Chondrocyte (in vitro differentiated cells): Measurements from ENCODE around the gene RPL39L. TPM values are rescaled to one million over a fixed set of nuclear protein-coding genes. Genes with fewer than 3 reads are reported as not detected.

Experiments used
- DNase-seq: peaks from one replicate; pipeline ENCODE4 v3.0.0; 2021; ENCODE audit warnings: mixed read lengths, low spot score
- H3K27ac Mint-ChIP-seq: one replicate; pipeline ENCODE4 v1.8.0; 2021; ENCODE audit warnings: mild to moderate bottlenecking, moderate library complexity, mixed read lengths; ENCODE audit not compliant: unreplicated experiment
- H3K27me3 Mint-ChIP-seq: 2 replicates; pipeline ENCODE4 v1.8.0; 2021; ENCODE audit warnings: low read depth, mixed read lengths
- H3K36me3 Mint-ChIP-seq: 2 replicates; pipeline ENCODE4 v1.8.0; 2021; ENCODE audit warnings: low read depth, mixed read lengths
- H3K4me1 Mint-ChIP-seq: 2 replicates; pipeline ENCODE4 v1.8.0; 2021; ENCODE audit warnings: low read depth, mild to moderate bottlenecking, mixed read lengths
- H3K4me3 Mint-ChIP-seq: one replicate; pipeline ENCODE4 v1.8.0; 2021; ENCODE audit warnings: mild to moderate bottlenecking, moderate library complexity, mixed read lengths; ENCODE audit not compliant: unreplicated experiment
- H3K9me3 Mint-ChIP-seq: 2 replicates; pipeline ENCODE4 v1.8.0; 2021; ENCODE audit warnings: low read depth, mixed read lengths
- CTCF ChIP-seq: fragments of 200-600 bp; sonication (generic); IDR thresholded peaks from 2 replicates; pipeline ENCODE4 v1.5.0; 2021; ENCODE audit warnings: antibody characterized with exemption, mild to moderate bottlenecking, moderate library complexity
- total RNA-seq: library from RNA; stranded (reverse); gene quantifications from 3 replicates; pipeline ENCODE4 v1.2.1, GENCODE V29; 2021

The RPL39L gene
- total RNA-seq, 1 donor from 2014 or later, result 15.8 TPM

GRCh38 chr3:187079090-187080022 is 59.9 kb downstream of the RPL39L start:
- no peak overlapping the region for H3K4me3 Mint-ChIP-seq
- TF ChIP-seq CTCF, result no peak
- DNase-seq, result no peak
- no peak overlapping the region for H3K27ac Mint-ChIP-seq
- H3K4me1 Mint-ChIP-seq, result peaks cover 11% of the 10 kb centered on the region
- peaks cover 15% of the 10 kb centered on the region for H3K36me3 Mint-ChIP-seq
- no peaks in the 10 kb centered on the region for H3K9me3 Mint-ChIP-seq
- H3K27me3 Mint-ChIP-seq, result no peaks in the 10 kb centered on the region

DNA sequence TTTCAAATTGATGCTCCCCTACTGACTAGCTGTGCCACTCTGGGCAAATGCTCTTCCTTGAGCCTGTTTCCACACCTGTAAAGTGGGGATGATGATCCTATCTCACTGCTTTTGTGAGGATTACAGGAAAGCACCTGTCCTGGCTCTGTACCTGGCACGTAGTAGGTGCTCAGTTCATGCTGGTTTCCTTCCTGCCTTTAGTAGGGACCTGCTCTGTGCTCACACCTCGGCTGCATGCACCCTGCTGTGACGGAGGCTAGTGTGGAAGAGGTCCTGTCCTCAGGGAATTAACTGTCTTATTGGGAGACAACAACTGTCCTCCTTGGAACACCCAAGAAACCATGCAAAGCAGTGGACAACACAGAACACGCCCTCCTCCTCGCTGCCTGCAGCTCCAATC is 61.8 kb downstream of the RPL39L start:
- Mint-ChIP-seq H3K4me1 (no peaks in the 10 kb centered on the region), H3K27me3 (no peaks in the 10 kb centered on the region), H3K36me3 (peaks cover 20% of the 10 kb centered on the region), H3K9me3 (no peaks in the 10 kb centered on the region), H3K4me3 (no peak overlapping the region), H3K27ac (no peak overlapping the region)
- no peak for TF ChIP-seq CTCF
- no peak for DNase-seq

- Mint-ChIP-seq H3K36me3 (peaks cover 20% of the 10 kb centered on the region), H3K4me1 (no peaks in the 10 kb centered on the region), H3K27ac (no peak overlapping the region), H3K4me3 (no peak overlapping the region), H3K27me3 (no peaks in the 10 kb centered on the region), H3K9me3 (no peaks in the 10 kb centered on the region)
- no peak for DNase-seq
- TF ChIP-seq CTCF, result no peak
These were observed 62.2 kb downstream of the RPL39L start for GRCh38 chr3:187077085-187077484.

- Mint-ChIP-seq H3K27me3 (no peaks in the 10 kb centered on the region), H3K9me3 (no peaks in the 10 kb centered on the region), H3K27ac (no peak overlapping the region), H3K4me1 (no peaks in the 10 kb centered on the region), H3K4me3 (no peak overlapping the region), H3K36me3 (peaks cover 20% of the 10 kb centered on the region)
- DNase-seq, result no peak
- TF ChIP-seq CTCF, result no peak
These were observed 63.0 kb downstream of the RPL39L start for GRCh38 chr3:187076297-187076696.

- Mint-ChIP-seq H3K9me3 (peaks cover 4% of the 10 kb centered on the region), H3K4me1 (peaks cover 1% of the 10 kb centered on the region), H3K27ac (no peak overlapping the region), H3K36me3 (peaks cover 25% of the 10 kb centered on the region), H3K4me3 (no peak overlapping the region), H3K27me3 (no peaks in the 10 kb centered on the region)
- no peak for TF ChIP-seq CTCF
- no peak for DNase-seq
These were observed 64.5 kb downstream of the RPL39L start for GRCh38 chr3:187074846-187075245.
